Muscle layer of duodenum (tissue), 2 donors: ENCODE results near the gene SRRD.

ENCODE experiments used
- H3K27ac ChIP-seq: one replicate; pipeline ENCODE4 v1.7.0; 2013; ENCODE audit warnings: mild to moderate bottlenecking, low read length
- H3K27me3 ChIP-seq: one replicate; pipeline ENCODE4 v1.7.0; 2013; ENCODE audit warnings: low read depth, mild to moderate bottlenecking, control low read depth, low read length
- H3K36me3 ChIP-seq, 2 donors: one replicate each; pipeline ENCODE4 v1.7.0; 2013; ENCODE audit warnings: low read length in 2 of 2, control low read depth in 1 of 2, mild to moderate bottlenecking in 1 of 2; ENCODE audit not compliant: insufficient read depth in 2 of 2, control insufficient read depth in 1 of 2
- H3K4me1 ChIP-seq, 2 donors: one replicate each; pipeline ENCODE4 v1.7.0; 2013; ENCODE audit warnings: low read length in 2 of 2, mild to moderate bottlenecking in 2 of 2, control low read depth in 1 of 2, moderate library complexity in 1 of 2; ENCODE audit not compliant: insufficient read depth in 2 of 2, control insufficient read depth in 1 of 2
- H3K4me3 ChIP-seq, 2 donors: one replicate each; pipeline ENCODE4 v1.7.0; 2013; ENCODE audit warnings: low read length in 2 of 2, low read depth in 1 of 2, mild to moderate bottlenecking in 1 of 2
- H3K9me3 ChIP-seq, 2 donors: one replicate each; pipeline ENCODE4 v1.7.0; 2013; ENCODE audit warnings: low read length in 2 of 2, control low read depth in 1 of 2, mild to moderate bottlenecking in 1 of 2; ENCODE audit not compliant: control insufficient read depth in 1 of 2
- donor health status: healthy.

Gene SRRD

GRCh38 chr22:26460202-26460601, 23.5 kb upstream of the SRRD start:
- Histone ChIP-seq H3K36me3 (peaks cover 43 to 74% of the 10 kb centered on the region in 2 donors), H3K4me1 (no peaks in the 10 kb centered on the region), H3K9me3 (no peaks in the 10 kb centered on the region), H3K27ac (no peak overlapping the region), H3K4me3 (no peak overlapping the region), H3K27me3 (no peaks in the 10 kb centered on the region)

GRCh38 chr22:26461188-26461810, 22.4 kb upstream of the SRRD start:
- no peaks in the 10 kb centered on the region for H3K9me3 ChIP-seq
- no peaks in the 10 kb centered on the region for H3K27me3 ChIP-seq
- H3K36me3 ChIP-seq = peaks cover 52 to 79% of the 10 kb centered on the region in 2 donors
- H3K4me1 ChIP-seq = no peaks in the 10 kb centered on the region
- H3K4me3 ChIP-seq = no peak overlapping the region
- H3K27ac ChIP-seq = no peak overlapping the region

GRCh38 chr22:26462051-26462450, 21.6 kb upstream of the SRRD start:
- no peaks in the 10 kb centered on the region for H3K27me3 ChIP-seq
- no peaks in the 10 kb centered on the region for H3K4me1 ChIP-seq
- peaks cover 54 to 85% of the 10 kb centered on the region in 2 donors for H3K36me3 ChIP-seq
- no peaks in the 10 kb centered on the region for H3K9me3 ChIP-seq
- H3K4me3 ChIP-seq = no peak overlapping the region
- no peak overlapping the region for H3K27ac ChIP-seq

- Histone ChIP-seq H3K9me3 (no peaks in the 10 kb centered on the region), H3K27me3 (no peaks in the 10 kb centered on the region), H3K4me1 (no peaks in the 10 kb centered on the region), H3K27ac (no peak overlapping the region), H3K36me3 (peaks cover 55 to 86% of the 10 kb centered on the region in 2 donors), H3K4me3 (no peak overlapping the region)
Measured at GRCh38 chr22:26462641-26463040, 21.0 kb upstream of the SRRD start.

- no peak overlapping the region for H3K27ac ChIP-seq
- no peak overlapping the region for H3K4me3 ChIP-seq
- peaks cover 52 to 82% of the 10 kb centered on the region in 2 donors for H3K36me3 ChIP-seq
- no peaks in the 10 kb centered on the region for H3K9me3 ChIP-seq
- no peaks in the 10 kb centered on the region for H3K4me1 ChIP-seq
- H3K27me3 ChIP-seq = no peaks in the 10 kb centered on the region
Measured at GRCh38 chr22:26463101-26463661, 20.5 kb upstream of the SRRD start.

GRCh38 chr22:26463688-26464087, 20.0 kb upstream of the SRRD start:
- H3K36me3 ChIP-seq = peaks cover 54 to 82% of the 10 kb centered on the region in 2 donors

GRCh38 chr22:26464312-26464711, 19.4 kb upstream of the SRRD start:
- H3K4me3 ChIP-seq = no peak overlapping the region
- no peaks in the 10 kb centered on the region for H3K9me3 ChIP-seq
- H3K27ac ChIP-seq = no peak overlapping the region
- peaks cover 57 to 83% of the 10 kb centered on the region in 2 donors for H3K36me3 ChIP-seq
- H3K27me3 ChIP-seq = no peaks in the 10 kb centered on the region
- no peaks in the 10 kb centered on the region for H3K4me1 ChIP-seq

More at GRCh38 chr22:26463688-26464087, 20.0 kb upstream of the SRRD start:
- Histone ChIP-seq H3K4me1 (no peaks in the 10 kb centered on the region), H3K27me3 (no peaks in the 10 kb centered on the region), H3K4me3 (no peak overlapping the region), H3K27ac (no peak overlapping the region), H3K9me3 (no peaks in the 10 kb centered on the region)

GRCh38 chr22:26466196-26466595, 17.5 kb upstream of the SRRD start:
- H3K36me3 ChIP-seq = peaks cover 62 to 87% of the 10 kb centered on the region in 2 donors

GRCh38 chr22:26470807-26471206, 12.9 kb upstream of the SRRD start:
- Histone ChIP-seq H3K27me3 (no peaks in the 10 kb centered on the region), H3K27ac (no peak overlapping the region), H3K36me3 (peaks cover 56 to 86% of the 10 kb centered on the region in 2 donors), H3K4me1 (no peaks in the 10 kb centered on the region), H3K4me3 (no peak overlapping the region), H3K9me3 (no peaks in the 10 kb centered on the region)

More at GRCh38 chr22:26466196-26466595, 17.5 kb upstream of the SRRD start:
- Histone ChIP-seq H3K4me1 (no peaks in the 10 kb centered on the region), H3K4me3 (no peak overlapping the region), H3K27me3 (no peaks in the 10 kb centered on the region), H3K9me3 (no peaks in the 10 kb centered on the region), H3K27ac (no peak overlapping the region)

GRCh38 chr22:26471522-26471921, 12.2 kb upstream of the SRRD start:
- no peaks in the 10 kb centered on the region for H3K4me1 ChIP-seq
- H3K4me3 ChIP-seq = no peak overlapping the region
- H3K27ac ChIP-seq = no peak overlapping the region
- no peaks in the 10 kb centered on the region for H3K27me3 ChIP-seq
- H3K36me3 ChIP-seq = peaks cover 55 to 84% of the 10 kb centered on the region in 2 donors
- H3K9me3 ChIP-seq = no peaks in the 10 kb centered on the region

- Histone ChIP-seq H3K4me3 (no peak overlapping the region), H3K9me3 (no peaks in the 10 kb centered on the region), H3K27ac (no peak overlapping the region), H3K4me1 (peaks cover 6 to 8% of the 10 kb centered on the region in 2 donors), H3K27me3 (no peaks in the 10 kb centered on the region), H3K36me3 (peaks cover 45 to 64% of the 10 kb centered on the region in 2 donors)
Measured at GRCh38 chr22:26474682-26475081, 9.0 kb upstream of the SRRD start.
